HCT116 (cell line): ENCODE data around the gene UROS. TPM values are rescaled to one million over a fixed set of nuclear protein-coding genes. Genes with fewer than 3 reads are reported as not detected.

Experiments
- ATAC-seq: fragments of 200-7000 bp; cut with Tn5 transposase; 2 replicates; pipeline ENCODE4 v1.9.1; 2020; ENCODE audit warnings: mild to moderate bottlenecking, moderate library complexity
- BruUV-seq: library from RNA; stranded (reverse); fragments of 400-500 nt; replicated peaks from 2 replicates; lab custom pipeline; 2021; lab: Mats Ljungman, UMichigan
- CTCF ChIA-PET: fragments of 300-600 bp; sonication (Branson Sonifier 250); formaldehyde crosslinking; loops from one replicate; lab custom pipeline; 2021; ENCODE audit warnings: antibody characterized with exemption; lab: Charles Lee
- POLR2A ChIA-PET: fragments of 300-600, 350-600 bp; sonication (Branson Sonifier 250); formaldehyde crosslinking; loops from one replicate; lab custom pipeline; 2021; ENCODE audit warnings: antibody characterized with exemption; lab: Charles Lee
- RAD21 ChIA-PET, 2 experiments: fragments of 300-600 bp; sonication (Branson Sonifier 250); formaldehyde crosslinking; loops; one replicate each; lab custom pipeline; 2023; ENCODE audit warnings: low total read pairs in 2 of 2; ENCODE audit not compliant: uncharacterized antibody in 2 of 2, unreplicated experiment in 2 of 2, low non-redundant PET in 1 of 2; lab: Charles Lee
- DNase-seq: peaks from one replicate; pipeline ENCODE4 v3.0.0-alpha.2; 2010; ENCODE audit warnings: low read depth, low spot score
- H2AFZ ChIP-seq: fragments of 200-600 bp; shearing (Covaris generic), sonication (generic); 2 replicates; pipeline ENCODE4 v1.6.1; 2017; ENCODE audit warnings: low read depth, mixed run types, mixed read lengths, antibody characterized with exemption, low read length; ENCODE audit not compliant: poor library complexity, severe bottlenecking
- H3K27ac ChIP-seq: 2 replicates; pipeline ENCODE4 v1.5.1; 2012; ENCODE audit warnings: low read depth, low read length
- H3K27me3 ChIP-seq: fragments of 200-600 bp; sonication (generic); 2 replicates; pipeline ENCODE4 v1.6.1; 2016; ENCODE audit warnings: mixed run types, low read length, mixed read lengths; ENCODE audit not compliant: insufficient read depth
- H3K36me3 ChIP-seq, 2 experiments: fragments of 200-500 bp in 1 of 2; fragments of 200-600 bp in 1 of 2; sonication (Bioruptor generic) in 1 of 2; sonication (generic) in 1 of 2; 2 replicates each; pipeline versions ENCODE4 v1.5.1 to v1.6.1; 2014 to 2016; ENCODE audit warnings: low read length in 2 of 2, inconsistent platforms in 1 of 2, mixed read lengths in 1 of 2, mixed run types in 1 of 2; ENCODE audit not compliant: insufficient read depth in 2 of 2, control insufficient read depth in 1 of 2
- H3K4me1 ChIP-seq, 2 experiments: fragments of 200-600 bp in 1 of 2; sonication (generic) in 1 of 2; 2 replicates each; pipeline versions ENCODE4 v1.5.1 to v1.6.1; 2012 to 2017; ENCODE audit warnings: low read length in 2 of 2, inconsistent platforms in 1 of 2, mild to moderate bottlenecking in 1 of 2, mixed read lengths in 1 of 2, mixed run types in 1 of 2, moderate library complexity in 1 of 2; ENCODE audit not compliant: insufficient read depth in 2 of 2, control insufficient read depth in 1 of 2
- H3K4me2 ChIP-seq: fragments of 200-600 bp; sonication (generic); 2 replicates; pipeline ENCODE4 v1.6.1; 2017; ENCODE audit warnings: mixed run types, low read length, mixed read lengths
- H3K4me3 ChIP-seq, 2 experiments: fragments of 200-600 bp in 1 of 2; sonication (generic) in 1 of 2; replicated peaks in 1 of 2; 2 replicates each; pipeline ENCODE4 v1.5.1; 2011 to 2016; ENCODE audit warnings: low read length in 2 of 2, control low read depth in 1 of 2, low read depth in 1 of 2, mild to moderate bottlenecking in 1 of 2, mixed read lengths in 1 of 2, mixed run types in 1 of 2
- H3K79me2 ChIP-seq: fragments of 200-600 bp; sonication (generic); 2 replicates; pipeline ENCODE4 v1.6.1; 2017; ENCODE audit warnings: mild to moderate bottlenecking, mixed run types, low read length, moderate library complexity, mixed read lengths; ENCODE audit not compliant: insufficient read depth
- H3K9ac ChIP-seq: fragments of 200-600 bp; sonication (generic); 2 replicates; pipeline ENCODE4 v1.6.1; 2016; ENCODE audit warnings: low read length, mixed read lengths
- H3K9me2 ChIP-seq: fragments of 200-600 bp; sonication (generic), shearing (Covaris generic); 2 replicates; pipeline ENCODE4 v1.6.1; 2017; ENCODE audit warnings: mixed run types, mild to moderate bottlenecking, moderate library complexity; ENCODE audit not compliant: insufficient read depth
- H3K9me3 ChIP-seq, 2 experiments: fragments of 200-500 bp in 1 of 2; fragments of 200-600 bp in 1 of 2; sonication (Bioruptor generic) in 1 of 2; sonication (generic) in 1 of 2; 2 replicates each; pipeline ENCODE4 v1.6.1; 2014 to 2017; ENCODE audit warnings: low read length in 2 of 2, mixed read lengths in 2 of 2, inconsistent platforms in 1 of 2, low read depth in 1 of 2, mild to moderate bottlenecking in 1 of 2, mixed run types in 1 of 2, moderate library complexity in 1 of 2; ENCODE audit not compliant: control insufficient read depth in 1 of 2, insufficient read depth in 1 of 2
- H4K20me1 ChIP-seq: fragments of 200-600 bp; sonication (generic), shearing (Covaris generic); 2 replicates; pipeline ENCODE4 v1.6.1; 2017; ENCODE audit warnings: mixed run types, mild to moderate bottlenecking, moderate library complexity; ENCODE audit not compliant: insufficient read depth
- CBX3 ChIP-seq: IDR thresholded peaks from 2 replicates; pipeline ENCODE4 v1.6.1; 2012; ENCODE audit warnings: low read depth
- ELF1 ChIP-seq: IDR thresholded peaks from 2 replicates; pipeline ENCODE4 v1.6.1; 2012; ENCODE audit warnings: low read depth, borderline replicate concordance
- EZH2 ChIP-seq: fragments of 200-600 bp; sonication (generic); IDR thresholded peaks from 2 replicates; pipeline ENCODE4 v1.6.1; 2017; ENCODE audit warnings: antibody characterized with exemption, mixed run types
- FOSL1 ChIP-seq: IDR thresholded peaks from 2 replicates; pipeline ENCODE4 v1.6.1; 2012; ENCODE audit warnings: low read depth
- REST ChIP-seq: IDR thresholded peaks from 2 replicates; pipeline ENCODE4 v1.6.1; 2012; ENCODE audit warnings: low read depth
- SP1 ChIP-seq: IDR thresholded peaks from 2 replicates; pipeline ENCODE4 v1.6.1; 2012; ENCODE audit warnings: low read depth
- SRF ChIP-seq: IDR thresholded peaks from 2 replicates; pipeline ENCODE4 v1.6.1; 2012; ENCODE audit warnings: low read depth
- ZFX ChIP-seq: fragments of 450-650 bp; IDR thresholded peaks from 2 replicates; pipeline ENCODE4 v1.6.1; 2017
- intact Hi-C: fragments of 100-400 bp; cut with micrococcal nuclease; formaldehyde crosslinking; loops from 2 replicates; pipeline ENCODE4 v1.10.0; 2022
- total RNA-seq: library from RNA; stranded (reverse); gene quantifications from one replicate; pipeline ENCODE4 v1.2.1, GENCODE V29; 2021; ENCODE audit not compliant: unreplicated experiment

The UROS gene
- total RNA-seq, 1 experiment from 2014 or later = 63.9 TPM

GRCh38 chr10:125781374-125781773, 41.7 kb downstream of the UROS start:
- Histone ChIP-seq H3K27me3 (no peaks in the 10 kb centered on the region), H2AFZ (no peak overlapping the region), H3K79me2 (no peaks in the 10 kb centered on the region), H4K20me1 (no peaks in the 10 kb centered on the region), H3K4me1 (no peaks in the 10 kb centered on the region), H3K9ac (no peak overlapping the region), H3K4me2 (no peak overlapping the region), H3K4me3 (no peak overlapping the region), H3K9me2 (no peaks in the 10 kb centered on the region), H3K36me3 (no peaks in the 10 kb centered on the region), H3K9me3 (no peaks in the 10 kb centered on the region), H3K27ac (no peak overlapping the region)
- TF ChIP-seq ELF1 (no peak), EZH2 (no peak), REST (no peak), FOSL1 (no peak), CBX3 (no peak), SP1 (no peak), SRF (no peak), ZFX (no peak)
- ChIA-PET RAD21 (no interaction called here), POLR2A (no interaction called here), CTCF (no interaction called here)
- ATAC-seq (no peak), DNase-seq (no peak)
- intact Hi-C loops = no loop called here
- BruUV-seq = no TSS peak
